ENCODE measurements around the gene CHMP4A.
"Not testable (repeated sequence)": the region's sequence is repeated elsewhere in the genome, so short reads cannot be mapped to it uniquely, and the experiment has no call there.

- TF ChIP-seq POLR2A (IDR thresholded peaks at IDR 0.05; ENCODE audit: borderline replicate concordance, extremely low read depth, insufficient read depth, insufficient read length); EGR1 (IDR thresholded peaks at IDR 0.05; ENCODE audit: low read depth); POLR2AphosphoS5 (IDR thresholded peaks at IDR 0.05; ENCODE audit: low read depth, low read length); ZBTB33 (IDR thresholded peaks at IDR 0.05; ENCODE audit: extremely low read depth, insufficient replicate concordance, low read length); CTCF (IDR thresholded peaks at IDR 0.05 in 2 of 3, conservative IDR thresholded peaks at IDR 0.05 in 1 of 3; ENCODE audit: borderline replicate concordance in 1 of 3, insufficient read depth in 1 of 3, low read depth in 2 of 3, low read length in 2 of 3); RAD21 (IDR thresholded peaks at IDR 0.05; ENCODE audit: low read depth): not testable (repeated sequence)
Measured at GRCh38 chr14:24245350-24245749, 32.1 kb upstream of the CHMP4A start.

Data from HCT116 (cell line).